Esophagus muscularis mucosa (tissue), 3 donors: Measurements from ENCODE around the gene POLD4.

Experiments
- CTCF ChIP-seq, 3 experiments: fragments of 200-600 bp in 2 of 3; fragments of 450-650 bp in 1 of 3; sonication (generic) in 2 of 3; IDR thresholded peaks; one replicate each; pipeline ENCODE4 v1.5.1; 2017 to 2019; ENCODE audit warnings: antibody characterized with exemption in 3 of 3, mild to moderate bottlenecking in 2 of 3, moderate library complexity in 1 of 3
- POLR2A ChIP-seq: fragments of 450-650 bp; IDR thresholded peaks from one replicate; pipeline ENCODE4 v1.6.1; 2017; ENCODE audit warnings: antibody characterized with exemption, moderate library complexity, mild to moderate bottlenecking, low read depth
- POLR2AphosphoS5 ChIP-seq, 2 donors: sonication (generic); formaldehyde crosslinking; IDR thresholded peaks; one replicate each; pipeline ENCODE4 v1.6.1; 2017; ENCODE audit warnings: antibody characterized with exemption in 2 of 2

GRCh38 chr11:67381244-67381972, 28.1 kb upstream of the POLD4 start:
- TF ChIP-seq POLR2A (no peak), CTCF (IDR thresholded peaks at IDR 0.05) (no peak), POLR2AphosphoS5 (IDR thresholded peaks at IDR 0.05) (no peak)
